Measurements from ENCODE around the gene ART4.

- TF ChIP-seq ZNF121 (tag by site-specific recombination; IDR thresholded peaks at IDR 0.05) (no peak), CTCF (tag by site-specific recombination; IDR thresholded peaks at IDR 0.05) (no peak), REST (tag by site-specific recombination; IDR thresholded peaks at IDR 0.05) (no peak), ZNF184 (tag by site-specific recombination; IDR thresholded peaks at IDR 0.05) (no peak), TSHZ1 (tag by site-specific recombination; IDR thresholded peaks at IDR 0.05; ENCODE audit: borderline replicate concordance) (no peak)
Observed at GRCh38 chr12:14780859-14781258, 62.5 kb downstream of the ART4 start.
